Measurements from ENCODE around the gene CHST11.

GRCh38 chr12:104751120-104751519 lies 294.4 kb downstream of the CHST11 start:
- TF ChIP-seq ZFP37 (tag by site-specific recombination; IDR thresholded peaks at IDR 0.05) (no peak), CTCF (tag by site-specific recombination; IDR thresholded peaks at IDR 0.05) (no peak), KLF10 (tag by site-specific recombination; IDR thresholded peaks at IDR 0.05) (no peak), ZNF792 (tag by site-specific recombination; IDR thresholded peaks at IDR 0.05) (no peak), KLF17 (tag by site-specific recombination; IDR thresholded peaks at IDR 0.05) (no peak), ZNF248 (tag by site-specific recombination; IDR thresholded peaks at IDR 0.05) (no peak)

All from HEK293 (cell line).